DND-41 (cell line): ENCODE data around the gene KRTAP12-2.

ENCODE experiments used
- ATAC-seq: fragments of 200-7000 bp; cut with Tn5 transposase; 3 replicates; pipeline ENCODE4 v1.9.1; 2021; ENCODE audit warnings: low read depth; ENCODE audit not compliant: insufficient read depth
- DNase-seq: peaks from one replicate; pipeline ENCODE4 v3.0.0-alpha.2; 2020
- H2AFZ ChIP-seq: 2 replicates; pipeline ENCODE4 v1.6.0; 2012; ENCODE audit warnings: low read depth, low read length
- H3K27ac ChIP-seq: 2 replicates; pipeline ENCODE4 v1.5.1; 2012; ENCODE audit warnings: low read length, inconsistent platforms
- H3K27me3 ChIP-seq: fragments of 200-600 bp; sonication (generic); 2 replicates; pipeline ENCODE4 v1.6.0; 2012; ENCODE audit warnings: low read length, mild to moderate bottlenecking, inconsistent platforms; ENCODE audit not compliant: insufficient read depth, poor library complexity
- H3K36me3 ChIP-seq: 2 replicates; pipeline ENCODE4 v1.5.1; 2012; ENCODE audit warnings: low read length, inconsistent platforms; ENCODE audit not compliant: insufficient read depth
- H3K4me1 ChIP-seq: 2 replicates; pipeline ENCODE4 v1.5.1; 2012; ENCODE audit warnings: mild to moderate bottlenecking, low read length; ENCODE audit not compliant: insufficient read depth
- H3K4me2 ChIP-seq: 2 replicates; pipeline ENCODE4 v1.6.0; 2012; ENCODE audit warnings: mild to moderate bottlenecking, moderate library complexity, low read length, inconsistent platforms; ENCODE audit not compliant: insufficient read depth
- H3K4me3 ChIP-seq, 2 experiments: fragments of 200-600 bp in 1 of 2; shearing (Covaris generic) in 1 of 2; 2 replicates each; pipeline ENCODE4 v1.5.1; 2012 to 2016; ENCODE audit warnings: inconsistent platforms in 2 of 2, low read length in 2 of 2, mild to moderate bottlenecking in 2 of 2, low read depth in 1 of 2, moderate library complexity in 1 of 2
- H3K79me2 ChIP-seq: 2 replicates; pipeline ENCODE4 v1.6.0; 2012; ENCODE audit warnings: low read length, inconsistent platforms; ENCODE audit not compliant: insufficient read depth
- H3K9ac ChIP-seq: 2 replicates; pipeline ENCODE4 v1.6.0; 2012; ENCODE audit warnings: low read depth, mild to moderate bottlenecking, inconsistent platforms, low read length, moderate library complexity
- H3K9me3 ChIP-seq: 2 replicates; pipeline ENCODE4 v1.5.1; 2012; ENCODE audit warnings: low read length, moderate library complexity, mild to moderate bottlenecking, inconsistent platforms; ENCODE audit not compliant: insufficient read depth, severe bottlenecking
- H4K20me1 ChIP-seq: 2 replicates; pipeline ENCODE4 v1.6.0; 2012; ENCODE audit warnings: low read length; ENCODE audit not compliant: insufficient read depth
- EZH2 ChIP-seq: IDR thresholded peaks from 3 replicates; pipeline ENCODE4 v1.6.1; 2012; ENCODE audit warnings: borderline replicate concordance, low read depth, mild to moderate bottlenecking, moderate library complexity, low read length, inconsistent platforms; ENCODE audit not compliant: severe bottlenecking
- TF ChIP-seq, protein P1 (sequence below): IDR thresholded peaks from 2 replicates; pipeline ENCODE4 v1.5.1; 2012; ENCODE audit warnings: borderline replicate concordance, low read length, moderate library complexity, mild to moderate bottlenecking; ENCODE audit not compliant: poor library complexity, severe bottlenecking; ENCODE audit errors: extremely low read depth

Gene KRTAP12-2

DNA sequence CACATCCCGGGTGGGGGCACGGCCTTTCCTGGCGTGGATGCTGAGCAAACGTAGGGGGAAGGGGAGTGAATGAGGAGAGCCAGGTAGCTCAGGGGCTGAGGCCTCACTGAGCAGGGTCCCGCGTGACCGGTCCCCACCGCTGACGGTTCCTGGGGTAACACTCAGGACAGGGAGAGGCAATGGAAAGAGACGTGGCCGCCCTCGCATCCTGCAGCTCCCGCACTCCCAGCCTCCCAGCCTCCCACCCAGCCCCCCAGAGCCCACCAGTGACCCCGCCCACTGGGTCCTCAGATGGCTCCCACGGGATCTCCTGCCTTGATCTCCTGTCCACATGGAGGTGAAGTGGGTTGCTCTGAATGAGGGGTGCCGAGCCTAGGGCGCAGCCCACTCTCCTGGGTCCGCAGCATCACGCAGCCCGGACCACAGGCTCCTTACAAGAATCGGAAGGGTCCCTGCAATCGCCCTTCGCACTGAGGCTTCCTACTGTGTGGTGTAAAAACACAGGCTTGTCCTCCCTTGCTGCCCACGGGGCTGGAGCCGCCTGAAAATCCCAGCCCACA is 42.2 kb upstream of the KRTAP12-2 start:
- H2AFZ ChIP-seq, result no peak overlapping the region
- H3K4me1 ChIP-seq, result no peaks in the 10 kb centered on the region
- peaks cover 22% of the 10 kb centered on the region for H3K27me3 ChIP-seq
- H3K4me3 ChIP-seq, result no peak overlapping the region
- TF ChIP-seq, protein P1, sequence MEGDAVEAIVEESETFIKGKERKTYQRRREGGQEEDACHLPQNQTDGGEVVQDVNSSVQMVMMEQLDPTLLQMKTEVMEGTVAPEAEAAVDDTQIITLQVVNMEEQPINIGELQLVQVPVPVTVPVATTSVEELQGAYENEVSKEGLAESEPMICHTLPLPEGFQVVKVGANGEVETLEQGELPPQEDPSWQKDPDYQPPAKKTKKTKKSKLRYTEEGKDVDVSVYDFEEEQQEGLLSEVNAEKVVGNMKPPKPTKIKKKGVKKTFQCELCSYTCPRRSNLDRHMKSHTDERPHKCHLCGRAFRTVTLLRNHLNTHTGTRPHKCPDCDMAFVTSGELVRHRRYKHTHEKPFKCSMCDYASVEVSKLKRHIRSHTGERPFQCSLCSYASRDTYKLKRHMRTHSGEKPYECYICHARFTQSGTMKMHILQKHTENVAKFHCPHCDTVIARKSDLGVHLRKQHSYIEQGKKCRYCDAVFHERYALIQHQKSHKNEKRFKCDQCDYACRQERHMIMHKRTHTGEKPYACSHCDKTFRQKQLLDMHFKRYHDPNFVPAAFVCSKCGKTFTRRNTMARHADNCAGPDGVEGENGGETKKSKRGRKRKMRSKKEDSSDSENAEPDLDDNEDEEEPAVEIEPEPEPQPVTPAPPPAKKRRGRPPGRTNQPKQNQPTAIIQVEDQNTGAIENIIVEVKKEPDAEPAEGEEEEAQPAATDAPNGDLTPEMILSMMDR, result no peak
- TF ChIP-seq EZH2, result no peak
- ATAC-seq (no peak), DNase-seq (no peak)
- no peaks in the 10 kb centered on the region for H3K9me3 ChIP-seq
- no peak overlapping the region for H3K4me2 ChIP-seq
- H3K36me3 ChIP-seq, result no peaks in the 10 kb centered on the region
- no peak overlapping the region for H3K27ac ChIP-seq
- no peak overlapping the region for H3K9ac ChIP-seq
- H4K20me1 ChIP-seq, result no peaks in the 10 kb centered on the region; the same call in 1 of the 2 replicates
- H3K79me2 ChIP-seq, result no peaks in the 10 kb centered on the region

DNA sequence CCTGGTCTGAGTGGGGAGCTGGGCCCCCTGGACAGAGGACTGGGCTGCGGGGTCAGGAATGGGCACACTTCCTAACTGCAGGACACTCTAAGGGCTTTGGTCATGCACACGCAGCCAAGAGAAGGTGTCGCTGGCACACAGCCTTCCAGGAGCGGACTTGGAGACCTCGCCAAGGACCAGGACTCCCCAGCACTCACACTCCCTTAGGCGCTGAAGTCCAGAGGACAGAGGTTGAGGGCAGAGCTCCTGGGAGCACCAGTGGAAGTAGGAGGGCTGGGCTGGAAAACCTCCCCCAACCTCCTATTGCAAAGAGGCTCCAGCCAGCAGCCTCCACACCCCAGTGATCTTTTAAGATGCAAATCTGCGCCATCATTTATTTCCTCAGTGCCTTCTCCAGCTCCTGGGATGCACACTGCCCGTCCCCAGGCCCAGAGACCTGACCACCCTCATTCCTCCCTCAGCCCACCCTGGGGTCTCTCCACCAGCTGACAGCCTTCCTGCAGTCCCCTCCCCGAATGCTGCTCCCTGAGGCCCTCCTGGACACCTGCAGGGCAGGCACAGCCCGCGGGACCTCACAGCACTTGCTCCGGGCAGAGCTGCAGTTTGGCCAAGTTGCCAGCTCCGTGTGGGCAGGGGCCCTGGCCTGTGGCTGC is 41.6 kb upstream of the KRTAP12-2 start:
- Histone ChIP-seq H3K9me3 (no peaks in the 10 kb centered on the region), H3K9ac (no peak overlapping the region), H3K27ac (no peak overlapping the region), H3K79me2 (no peaks in the 10 kb centered on the region), H3K4me1 (no peaks in the 10 kb centered on the region), H3K4me2 (no peak overlapping the region), H3K36me3 (no peaks in the 10 kb centered on the region), H3K27me3 (peaks cover 17% of the 10 kb centered on the region), H2AFZ (no peak overlapping the region), H4K20me1 (no peaks in the 10 kb centered on the region; the same call in 1 of the 2 replicates), H3K4me3 (no peak overlapping the region)
- no peak for TF ChIP-seq EZH2
- TF ChIP-seq, protein P1, result no peak
- ATAC-seq (no peak), DNase-seq (no peak)

DNA sequence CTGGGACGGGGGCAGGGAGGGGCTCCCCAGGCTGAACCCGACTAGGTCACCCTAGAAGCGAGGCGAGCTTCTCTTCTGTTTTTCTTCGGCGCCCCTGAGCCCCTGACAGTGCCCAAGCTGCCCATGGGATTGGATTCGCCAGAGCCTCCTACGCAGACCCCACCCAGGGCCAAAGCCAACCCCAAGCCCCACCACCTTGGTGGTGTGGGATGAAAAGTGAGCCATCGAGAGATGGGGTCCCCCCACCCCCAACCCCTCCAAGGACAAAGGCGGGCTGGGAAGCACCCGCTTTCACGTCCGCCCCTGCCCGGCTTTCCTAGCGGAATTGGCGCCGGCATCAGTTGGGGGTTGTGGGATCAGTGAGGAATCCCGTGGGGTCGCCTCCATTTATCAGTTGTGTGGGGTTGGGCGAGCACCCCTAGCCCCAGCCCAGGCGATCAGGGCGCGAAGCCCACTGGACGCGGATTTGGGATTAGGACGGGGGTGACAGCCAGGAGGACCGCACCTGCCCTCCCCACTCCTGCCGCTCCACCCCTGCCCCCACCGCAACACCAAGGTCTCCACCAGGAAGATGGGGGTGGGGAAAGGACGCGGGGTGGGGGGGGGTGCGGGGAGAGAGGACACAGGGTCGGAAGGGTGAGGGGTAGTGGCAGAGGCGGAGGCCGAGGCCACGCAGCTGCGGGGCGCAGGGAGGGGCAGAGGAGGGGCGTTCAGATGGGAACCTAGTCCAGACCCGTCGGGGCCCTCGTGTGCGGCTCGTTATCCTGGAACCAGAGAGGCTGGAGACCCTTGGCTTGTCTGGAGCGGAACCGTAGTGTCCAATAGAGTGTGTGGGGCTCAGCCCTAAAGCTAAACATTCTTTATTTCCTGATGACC is 40.2 kb upstream of the KRTAP12-2 start:
- no peaks in the 10 kb centered on the region for H3K36me3 ChIP-seq
- H3K27ac ChIP-seq, result no peak overlapping the region
- no peak overlapping the region for H2AFZ ChIP-seq
- H3K27me3 ChIP-seq, result peaks cover 10% of the 10 kb centered on the region
- no peaks in the 10 kb centered on the region; the same call in 1 of the 2 replicates for H4K20me1 ChIP-seq
- ATAC-seq, result no peak
- DNase-seq, result no peak
- TF ChIP-seq EZH2, result no peak
- TF ChIP-seq, protein P1, result no peak
- H3K4me3 ChIP-seq, result no peak overlapping the region
- H3K79me2 ChIP-seq, result no peaks in the 10 kb centered on the region
- no peaks in the 10 kb centered on the region for H3K4me1 ChIP-seq
- no peaks in the 10 kb centered on the region for H3K9me3 ChIP-seq
- H3K9ac ChIP-seq, result no peak overlapping the region
- H3K4me2 ChIP-seq, result no peak overlapping the region
